ENCODE data around the gene MGMT. TPM values are rescaled to one million over a fixed set of nuclear protein-coding genes. Genes with fewer than 3 reads are reported as not detected.

MGMT gene
- total RNA-seq, 2 experiments from 2014 or later = 17.0 to 24.8 TPM

- Mint-ChIP-seq H3K4me3 (no peak overlapping the region), H3K9me3 (ENCODE audit: low read depth) (no peaks in the 10 kb centered on the region), H3K27me3 (no peaks in the 10 kb centered on the region), H3K27ac (no peak overlapping the region), H3K36me3 (no peaks in the 10 kb centered on the region), H3K4me1 (no peaks in the 10 kb centered on the region)
- CTCF ChIA-PET = no interaction called here
- DNase-seq (no peak), ATAC-seq (no peak)
Observed at GRCh38 chr10:129693382-129693781, 226.3 kb downstream of the MGMT start.

- H3K9me3 Mint-ChIP-seq (ENCODE audit: low read depth) = no peaks in the 10 kb centered on the region
- CTCF ChIA-PET = no interaction called here
- ATAC-seq (no peak), DNase-seq (no peak)
- H3K27me3 Mint-ChIP-seq = no peaks in the 10 kb centered on the region
- no peaks in the 10 kb centered on the region for H3K36me3 Mint-ChIP-seq
- H3K4me1 Mint-ChIP-seq = no peaks in the 10 kb centered on the region
- no peak overlapping the region for H3K27ac Mint-ChIP-seq
- H3K4me3 Mint-ChIP-seq = no peak overlapping the region
Observed at GRCh38 chr10:129694184-129694583, 227.1 kb downstream of the MGMT start.

GRCh38 chr10:129694691-129695243 lies 227.7 kb downstream of the MGMT start:
- Mint-ChIP-seq H3K4me3 (no peak overlapping the region), H3K27ac (no peak overlapping the region), H3K36me3 (no peaks in the 10 kb centered on the region), H3K27me3 (no peaks in the 10 kb centered on the region), H3K4me1 (no peaks in the 10 kb centered on the region), H3K9me3 (ENCODE audit: low read depth) (no peaks in the 10 kb centered on the region)
- no peak for DNase-seq
- ATAC-seq = no peak
- CTCF ChIA-PET = no interaction called here

- CTCF ChIA-PET = no interaction called here
- no peaks in the 10 kb centered on the region for H3K9me3 Mint-ChIP-seq (ENCODE audit: low read depth)
- no peaks in the 10 kb centered on the region for H3K36me3 Mint-ChIP-seq
- no peak overlapping the region for H3K27ac Mint-ChIP-seq
- no peak overlapping the region for H3K4me3 Mint-ChIP-seq
- ATAC-seq = no peak
- H3K4me1 Mint-ChIP-seq = no peaks in the 10 kb centered on the region
- DNase-seq = no peak
- H3K27me3 Mint-ChIP-seq = no peaks in the 10 kb centered on the region
Observed at GRCh38 chr10:129695671-129696070, 228.6 kb downstream of the MGMT start.

- Mint-ChIP-seq H3K27me3 (no peaks in the 10 kb centered on the region), H3K9me3 (ENCODE audit: low read depth) (no peaks in the 10 kb centered on the region), H3K4me3 (no peak overlapping the region), H3K36me3 (no peaks in the 10 kb centered on the region), H3K27ac (no peak overlapping the region), H3K4me1 (no peaks in the 10 kb centered on the region)
- CTCF ChIA-PET = no interaction called here
- ATAC-seq = no peak
- no peak for DNase-seq
Observed at GRCh38 chr10:129696636-129697035, 229.6 kb downstream of the MGMT start.

- H3K9me3 Mint-ChIP-seq (ENCODE audit: low read depth) = no peaks in the 10 kb centered on the region
- DNase-seq (no peak), ATAC-seq (no peak)
- no peak overlapping the region for H3K27ac Mint-ChIP-seq
- H3K4me3 Mint-ChIP-seq = no peak overlapping the region
- CTCF ChIA-PET = no interaction called here
- no peaks in the 10 kb centered on the region for H3K4me1 Mint-ChIP-seq
- no peaks in the 10 kb centered on the region for H3K36me3 Mint-ChIP-seq
- no peaks in the 10 kb centered on the region for H3K27me3 Mint-ChIP-seq
Observed at GRCh38 chr10:129697463-129698247, 230.6 kb downstream of the MGMT start.

DNA sequence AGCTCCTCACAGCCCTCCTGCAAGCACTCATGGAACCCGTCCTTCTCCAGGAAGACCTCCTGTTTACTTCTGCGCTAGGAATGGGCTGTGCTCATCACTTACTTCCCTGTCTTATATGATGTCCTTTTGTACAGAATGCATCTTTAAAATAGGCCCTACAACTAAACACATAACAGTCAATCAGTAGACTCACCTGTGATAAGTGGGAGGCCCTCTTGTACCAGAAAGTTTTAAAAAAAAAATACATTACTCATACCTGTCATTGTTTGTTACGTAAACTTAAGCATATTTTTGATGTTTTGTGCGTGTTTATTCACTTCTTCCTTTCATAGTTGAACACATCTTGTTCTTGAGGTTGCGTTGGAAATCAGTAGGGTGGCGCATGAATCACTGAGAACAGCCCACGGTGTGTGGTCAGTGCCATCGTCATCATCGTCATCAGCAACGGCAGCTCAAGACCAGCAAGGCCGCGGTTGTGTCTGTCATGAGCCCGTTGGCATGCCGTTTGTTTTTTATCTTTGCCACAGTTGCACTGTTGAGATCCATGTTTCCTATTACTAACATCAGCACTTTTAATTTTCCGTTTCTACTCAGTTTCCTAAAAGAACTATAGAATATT lies 232.8 kb downstream of the MGMT start:
- Mint-ChIP-seq H3K27me3 (no peaks in the 10 kb centered on the region), H3K9me3 (ENCODE audit: low read depth) (no peaks in the 10 kb centered on the region), H3K36me3 (no peaks in the 10 kb centered on the region), H3K4me1 (no peaks in the 10 kb centered on the region), H3K4me3 (no peak overlapping the region), H3K27ac (no peak overlapping the region)
- CTCF ChIA-PET = no interaction called here
- ATAC-seq (no peak), DNase-seq (no peak)

DNA sequence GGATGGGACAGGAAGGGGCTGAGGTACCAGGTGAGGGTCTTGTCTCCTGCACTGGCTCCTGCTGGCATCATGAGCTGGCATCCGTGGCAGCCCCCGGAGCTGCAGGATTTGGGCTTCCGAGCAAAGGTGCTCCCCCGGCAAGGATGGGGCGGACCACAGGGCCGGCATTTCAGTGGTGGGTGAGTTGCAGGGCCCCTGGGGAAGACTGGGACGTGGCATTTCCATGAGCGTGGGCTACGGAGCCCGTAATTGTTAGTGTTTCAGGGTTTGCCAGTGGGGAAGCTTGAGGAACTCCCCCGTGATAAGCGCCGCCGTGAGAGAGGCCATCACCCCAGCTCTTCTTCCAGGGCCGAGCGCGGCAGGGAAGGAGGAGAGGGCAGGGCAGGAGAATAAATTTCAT lies 235.6 kb downstream of the MGMT start:
- Mint-ChIP-seq H3K4me3 (no peak overlapping the region), H3K4me1 (no peaks in the 10 kb centered on the region), H3K9me3 (ENCODE audit: low read depth) (no peaks in the 10 kb centered on the region), H3K36me3 (no peaks in the 10 kb centered on the region), H3K27me3 (no peaks in the 10 kb centered on the region), H3K27ac (no peak overlapping the region)
- ATAC-seq (no peak), DNase-seq (no peak)
- CTCF ChIA-PET = no interaction called here

- Mint-ChIP-seq H3K9me3 (ENCODE audit: low read depth) (no peaks in the 10 kb centered on the region), H3K4me3 (no peak overlapping the region), H3K36me3 (peaks cover 1% of the 10 kb centered on the region), H3K4me1 (no peaks in the 10 kb centered on the region), H3K27ac (no peak overlapping the region), H3K27me3 (no peaks in the 10 kb centered on the region)
- CTCF ChIA-PET = no interaction called here
- ATAC-seq (no peak), DNase-seq (no peak)
Observed at GRCh38 chr10:129703287-129704137, 236.5 kb downstream of the MGMT start.

DNA sequence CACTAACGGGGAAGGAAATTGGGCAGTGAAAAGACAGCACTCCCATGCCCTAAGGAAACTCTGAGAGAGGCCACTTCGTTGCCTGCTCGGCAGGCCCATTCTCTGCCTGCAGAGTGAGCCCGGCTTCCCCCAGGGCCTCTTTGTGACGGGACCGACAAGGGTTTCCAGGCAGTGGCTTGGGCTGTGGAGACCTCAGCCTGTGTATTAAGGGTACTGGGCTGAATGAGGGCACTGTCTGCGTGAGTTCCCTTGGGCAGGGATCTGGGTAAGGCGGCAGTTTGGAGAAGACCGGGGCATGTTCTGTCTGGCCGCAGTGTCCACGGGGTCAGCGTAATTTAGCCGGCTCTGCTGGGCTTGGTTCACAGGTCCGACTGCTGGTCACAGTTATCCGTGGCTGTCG lies 237.2 kb downstream of the MGMT start:
- Mint-ChIP-seq H3K36me3 (peaks cover 1% of the 10 kb centered on the region), H3K27me3 (no peaks in the 10 kb centered on the region)

DNA sequence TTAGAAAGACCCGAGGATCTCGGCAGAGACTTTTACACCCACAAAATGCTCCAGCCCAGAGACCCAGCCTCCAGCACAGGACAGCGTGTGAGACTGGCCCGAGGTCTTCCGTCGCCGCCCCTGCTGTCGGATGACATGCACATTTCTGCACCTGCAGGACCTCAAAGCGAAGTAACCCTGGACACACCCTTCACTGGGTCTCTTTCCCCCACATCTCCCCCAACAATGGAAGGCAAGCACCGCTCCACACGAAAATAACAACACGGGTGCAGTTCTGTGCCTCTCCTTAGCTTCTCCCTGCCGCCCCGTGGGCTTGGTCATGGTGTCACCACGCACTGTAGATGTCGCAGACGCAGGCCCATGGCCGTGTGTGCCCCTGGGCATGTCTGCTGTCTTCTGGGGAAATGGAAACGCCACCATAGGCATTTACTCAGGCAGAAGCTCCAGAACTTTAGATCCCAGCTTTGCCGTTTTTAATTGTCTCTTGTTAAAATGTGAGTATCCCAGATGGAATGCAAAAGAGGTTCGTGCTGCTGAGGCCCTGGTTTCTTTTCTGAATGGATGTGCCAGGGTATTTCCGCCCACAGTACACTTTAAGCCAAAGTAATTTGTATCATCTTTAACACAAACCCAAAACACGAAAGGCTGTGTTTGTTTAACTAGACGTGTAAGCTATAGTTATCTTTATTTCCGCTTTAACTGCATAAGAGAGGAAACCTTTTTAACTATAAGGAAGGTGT lies 237.9 kb downstream of the MGMT start:
- H3K4me3 Mint-ChIP-seq = no peak overlapping the region
- H3K9me3 Mint-ChIP-seq (ENCODE audit: low read depth) = no peaks in the 10 kb centered on the region
- CTCF ChIA-PET = no interaction called here

More for the DNA sequence above, 237.2 kb downstream of the MGMT start:
- Mint-ChIP-seq H3K9me3 (ENCODE audit: low read depth) (no peaks in the 10 kb centered on the region), H3K27ac (no peak overlapping the region), H3K4me3 (no peak overlapping the region), H3K4me1 (no peaks in the 10 kb centered on the region)
- CTCF ChIA-PET = no interaction called here
- DNase-seq = no peak
- no peak for ATAC-seq

DNA sequence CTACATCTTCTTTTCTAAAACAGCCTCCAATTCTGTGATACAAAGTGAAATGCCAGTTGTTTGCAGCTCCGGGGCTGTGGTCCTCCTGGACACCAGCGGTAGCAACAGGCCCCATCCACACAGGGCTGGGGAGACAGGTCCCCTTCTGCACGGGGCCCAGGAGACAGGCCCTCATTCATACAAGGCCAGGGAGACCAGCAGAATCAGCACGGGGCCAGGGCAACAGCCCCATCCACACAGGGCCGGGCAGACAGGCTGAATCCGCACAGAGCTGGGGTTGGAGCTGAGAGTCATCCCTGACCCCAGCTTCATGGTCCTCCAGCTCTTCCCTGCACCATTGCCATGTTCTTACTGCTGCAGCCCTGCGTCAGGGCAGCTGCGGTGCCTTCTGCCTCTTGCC lies 238.6 kb downstream of the MGMT start:
- DNase-seq (no peak), ATAC-seq (no peak)
- H3K27me3 Mint-ChIP-seq = no peaks in the 10 kb centered on the region
- H3K4me3 Mint-ChIP-seq = no peak overlapping the region
- H3K4me1 Mint-ChIP-seq = no peaks in the 10 kb centered on the region
- no peaks in the 10 kb centered on the region for H3K9me3 Mint-ChIP-seq (ENCODE audit: low read depth)
- no peak overlapping the region for H3K27ac Mint-ChIP-seq
- CTCF ChIA-PET = no interaction called here
- H3K36me3 Mint-ChIP-seq = peaks cover 1% of the 10 kb centered on the region

More for the DNA sequence above, 237.9 kb downstream of the MGMT start:
- Mint-ChIP-seq H3K27ac (no peak overlapping the region), H3K27me3 (no peaks in the 10 kb centered on the region), H3K4me1 (no peaks in the 10 kb centered on the region), H3K36me3 (peaks cover 1% of the 10 kb centered on the region)
- no peak for DNase-seq
- no peak for ATAC-seq

GRCh38 chr10:129706081-129706480 lies 239.0 kb downstream of the MGMT start:
- Mint-ChIP-seq H3K9me3 (ENCODE audit: low read depth) (no peaks in the 10 kb centered on the region), H3K4me1 (no peaks in the 10 kb centered on the region), H3K4me3 (no peak overlapping the region), H3K27me3 (no peaks in the 10 kb centered on the region), H3K36me3 (peaks cover 1% of the 10 kb centered on the region), H3K27ac (no peak overlapping the region)
- ATAC-seq = no peak
- no peak for DNase-seq
- CTCF ChIA-PET = no interaction called here
